ENCODE data around the gene GPI. TPM values are rescaled to one million over a fixed set of nuclear protein-coding genes. Genes with fewer than 3 reads are reported as not detected.
A peak's percentile ranks its signal among the peaks of the same experiment; 100 is the strongest.

The GPI gene
- total RNA-seq, 1 donor from 2014 or later = 473 TPM

DNA sequence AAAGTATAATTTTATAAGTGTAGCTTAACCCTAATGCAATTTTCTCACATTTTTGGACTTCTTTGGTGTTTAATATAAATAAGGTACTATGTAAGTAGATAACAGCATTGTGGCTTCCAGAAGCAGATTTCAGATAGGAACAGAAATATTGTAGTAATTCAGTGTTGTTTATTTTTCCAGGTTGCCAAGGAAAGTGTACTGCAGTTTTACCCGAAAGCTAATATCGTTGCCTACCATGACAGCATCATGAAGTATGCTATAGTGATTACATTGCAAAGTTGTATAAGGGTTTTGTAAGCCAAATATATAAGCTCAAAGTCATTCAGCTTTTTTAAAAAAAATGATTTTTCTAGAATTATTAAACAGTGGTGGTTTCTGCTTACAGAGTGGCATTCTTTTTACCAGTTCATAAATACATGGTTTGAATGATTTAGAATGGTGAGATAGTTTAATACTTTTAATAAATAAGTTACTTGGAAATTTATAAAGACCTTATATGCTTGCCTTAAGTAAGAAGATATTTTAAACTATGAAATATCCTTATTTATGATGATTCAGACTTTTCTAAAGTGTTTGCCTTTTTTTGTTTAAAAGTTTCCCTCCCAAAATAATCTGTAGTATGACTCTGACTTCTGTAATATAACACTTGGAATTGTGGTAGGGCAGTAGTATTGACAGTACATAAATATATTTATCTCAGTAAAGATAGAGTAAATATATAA lies 66.8 kb downstream of the GPI start:
- Histone ChIP-seq H3K9me3 (replicated peaks) (no peaks in the 10 kb centered on the region), H3K27ac (replicated peaks) (peak overlapping the region; percentile 89), H3K36me3 (peaks cover 38% of the 10 kb centered on the region), H3K4me1 (peaks cover 75% of the 10 kb centered on the region), H3K4me3 (peak overlapping the region; percentile 90), H3K27me3 (ENCODE audit: low read depth) (no peaks in the 10 kb centered on the region)
- no peak for DNase-seq
- TF ChIP-seq CTCF (IDR thresholded peaks at IDR 0.05; ENCODE audit: borderline replicate concordance) = no peak
- intact Hi-C loops (cut with micrococcal nuclease) = no loop called here

DNA sequence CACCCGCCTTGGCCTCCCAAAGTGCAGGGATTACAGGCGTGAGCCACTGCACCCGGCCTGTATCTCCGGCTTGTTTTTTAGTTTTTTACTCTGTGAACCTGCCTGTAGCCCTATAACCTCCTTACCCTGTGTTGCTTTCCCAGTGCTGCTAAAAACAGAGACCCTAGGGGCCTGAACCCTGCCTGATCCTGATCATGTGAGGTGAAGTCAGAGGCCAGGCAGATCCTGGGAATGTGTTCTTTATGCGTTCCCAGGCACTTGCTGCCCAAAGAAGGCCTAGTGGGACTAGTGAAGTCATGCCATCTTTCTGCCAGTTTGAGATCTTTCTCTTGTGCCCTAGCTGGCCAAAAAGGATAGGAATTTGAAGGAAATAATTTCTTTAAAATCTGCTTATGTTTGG lies 67.8 kb downstream of the GPI start:
- H3K4me1 ChIP-seq = peaks cover 68% of the 10 kb centered on the region
- H3K27ac ChIP-seq (replicated peaks) = peak overlapping the region; percentile 89
- no peaks in the 10 kb centered on the region for H3K9me3 ChIP-seq (replicated peaks)
- intact Hi-C loops (cut with micrococcal nuclease) = no loop called here
- no peak for TF ChIP-seq CTCF (IDR thresholded peaks at IDR 0.05; ENCODE audit: borderline replicate concordance)
- no peaks in the 10 kb centered on the region for H3K27me3 ChIP-seq (ENCODE audit: low read depth)
- H3K36me3 ChIP-seq = peaks cover 48% of the 10 kb centered on the region
- DNase-seq = peak; percentile 33
- peak overlapping the region; percentile 3 for H3K4me3 ChIP-seq

DNA sequence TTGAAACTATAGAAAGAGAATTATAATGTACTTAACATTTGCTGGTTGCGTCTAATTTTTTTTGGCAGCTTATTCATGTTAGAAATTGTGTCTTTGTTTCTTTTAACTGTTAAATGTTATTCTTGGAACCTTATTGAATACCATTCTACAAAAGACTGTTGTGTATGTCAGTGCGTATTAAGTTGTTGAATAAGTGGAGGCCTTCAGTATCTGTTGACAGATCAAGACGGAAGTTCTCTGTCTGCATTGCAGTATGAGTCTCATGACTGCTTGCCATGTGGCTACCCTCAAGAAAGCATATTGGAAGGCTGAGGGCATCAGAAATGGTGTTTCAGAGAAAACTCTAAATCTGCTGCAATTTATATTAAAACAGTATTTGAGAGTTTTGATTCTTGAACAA lies 71.7 kb downstream of the GPI start:
- Histone ChIP-seq H3K4me1 (peaks cover 29% of the 10 kb centered on the region), H3K36me3 (peaks cover 87% of the 10 kb centered on the region), H3K27ac (replicated peaks) (peak overlapping the region; percentile 13)

DNA sequence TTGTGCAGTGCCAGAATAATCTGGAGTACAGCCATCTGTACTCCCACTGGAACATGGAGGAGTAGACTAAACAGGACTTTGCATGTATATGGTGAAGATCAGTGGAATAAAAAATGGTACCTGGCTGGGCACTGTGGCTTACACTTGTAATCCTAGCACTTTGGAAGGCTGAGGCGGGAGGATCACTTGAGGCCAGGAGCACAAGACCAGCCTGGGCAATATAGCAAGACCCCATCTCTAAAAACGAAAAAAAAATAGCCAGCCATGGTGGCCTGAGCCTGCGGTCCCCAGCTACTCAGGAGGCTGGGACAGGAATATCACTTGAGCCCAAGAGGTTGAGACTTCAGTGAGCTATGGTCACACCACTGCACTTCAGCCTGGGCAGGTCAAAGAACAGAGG lies 83.2 kb downstream of the GPI start:
- Histone ChIP-seq H3K27me3 (ENCODE audit: low read depth) (no peaks in the 10 kb centered on the region), H3K4me3 (no peak overlapping the region), H3K36me3 (peaks cover 100% of the 10 kb centered on the region), H3K9me3 (replicated peaks) (no peaks in the 10 kb centered on the region), H3K4me1 (peaks cover 3% of the 10 kb centered on the region), H3K27ac (replicated peaks) (no peak overlapping the region)
- intact Hi-C loops (cut with micrococcal nuclease) = no loop called here
- no peak for TF ChIP-seq CTCF (IDR thresholded peaks at IDR 0.05; ENCODE audit: borderline replicate concordance)
- DNase-seq = no peak

More for the DNA sequence above, 71.7 kb downstream of the GPI start:
- no peaks in the 10 kb centered on the region for H3K9me3 ChIP-seq (replicated peaks)
- no peak for DNase-seq
- intact Hi-C loops (cut with micrococcal nuclease) = no loop called here
- H3K4me3 ChIP-seq = no peak overlapping the region
- H3K27me3 ChIP-seq (ENCODE audit: low read depth) = no peaks in the 10 kb centered on the region
- TF ChIP-seq CTCF (IDR thresholded peaks at IDR 0.05; ENCODE audit: borderline replicate concordance) = no peak

Other genes with a start within 250 kb of the GPI start
- 65.4 TPM for gene LSM14A, start 192.7 kb upstream of the GPI start, total RNA-seq
- 20.9 TPM for gene GARRE1, start 110.6 kb upstream of the GPI start, total RNA-seq
- 12.8 TPM for gene PDCD2L, start 39.2 kb downstream of the GPI start, total RNA-seq
- 44.0 TPM for gene UBA2, start 63.2 kb downstream of the GPI start, total RNA-seq
- 19.5 TPM for gene WTIP, start 116.6 kb downstream of the GPI start, total RNA-seq

Measured in left ventricle myocardium inferior (tissue), 1 donor.